GM12878 (cell line): ENCODE results near the gene DAPK2. TPM values are rescaled to one million over a fixed set of nuclear protein-coding genes. Genes with fewer than 3 reads are reported as not detected.

Experiments
- ATAC-seq: fragments of 200-7000 bp; cut with Tn5 transposase; 3 replicates; pipeline ENCODE4 v1.9.1; 2020; ENCODE audit warnings: mild to moderate bottlenecking, moderate library complexity
- BruUV-seq: library from RNA; stranded (reverse); fragments of 400-500 nt; replicated peaks from 2 replicates; lab custom pipeline; 2021; lab: Mats Ljungman, UMichigan
- CTCF ChIA-PET: fragments of 300-600 bp; sonication (Branson Sonifier 250); formaldehyde crosslinking; extraction: SDS; loops from one replicate; lab custom pipeline; 2021; ENCODE audit warnings: inconsistent platforms; lab: Yijun Ruan, JAX
- POLR2A ChIA-PET: fragments of 350-600 bp; formaldehyde crosslinking; extraction: SDS; loops from one replicate; lab custom pipeline; 2021; ENCODE audit warnings: inconsistent platforms; lab: Charles Lee
- RAD21 ChIA-PET: fragments of 300-600 bp; sonication (Branson Sonifier 250); formaldehyde crosslinking; loops from one replicate; lab custom pipeline; 2023; ENCODE audit warnings: antibody characterized with exemption; ENCODE audit not compliant: unreplicated experiment; lab: Charles Lee
- SMC1A ChIA-PET: fragments of 300-600 bp; sonication (Branson Sonifier 250); formaldehyde crosslinking; loops from one replicate; lab custom pipeline; 2023; ENCODE audit not compliant: unreplicated experiment, uncharacterized antibody; lab: Charles Lee
- DNase-seq: peaks from one replicate; pipeline ENCODE4 v3.0.0-alpha.2; 2011; ENCODE audit warnings: low read depth, low spot score
- FAIRE-seq: peaks from 3 replicates; lab custom pipeline; 2011; peaks lifted over from hg19 to GRCh38; lab: Jason Lieb, UNC
- H2AFZ ChIP-seq: 2 replicates; pipeline ENCODE4 v1.6.0; 2011; ENCODE audit warnings: low read depth, low read length, control low read depth; ENCODE audit not compliant: control insufficient read depth
- H3K27ac ChIP-seq: 2 replicates; pipeline ENCODE4 v1.5.1; 2011; ENCODE audit warnings: control low read depth; ENCODE audit not compliant: control insufficient read depth, insufficient read depth
- H3K27me3 ChIP-seq, 2 experiments: replicated peaks in 1 of 2; 2 replicates each; pipeline versions ENCODE4 v1.6.0 to v1.6.1; 2011; ENCODE audit warnings: low read length in 1 of 2; ENCODE audit not compliant: control insufficient read depth in 2 of 2, insufficient read depth in 2 of 2
- H3K36me3 ChIP-seq, 2 experiments: 2 replicates each; pipeline ENCODE4 v1.5.1; 2011; ENCODE audit warnings: low read length in 1 of 2; ENCODE audit not compliant: control insufficient read depth in 2 of 2, insufficient read depth in 2 of 2
- H3K4me1 ChIP-seq: 2 replicates; pipeline ENCODE4 v1.6.1; 2011; ENCODE audit warnings: mild to moderate bottlenecking, low read length, moderate library complexity, mixed read lengths; ENCODE audit not compliant: control insufficient read depth, insufficient read depth
- H3K4me2 ChIP-seq: 2 replicates; pipeline ENCODE4 v1.6.0; 2011; ENCODE audit warnings: control low read depth; ENCODE audit not compliant: control insufficient read depth, insufficient read depth
- H3K4me3 ChIP-seq: fragments of 200-600 bp; sonication (generic); 2 replicates; pipeline ENCODE4 v1.5.1; 2016
- H3K79me2 ChIP-seq: 2 replicates; pipeline ENCODE4 v1.6.0; 2011; ENCODE audit warnings: low read length; ENCODE audit not compliant: control insufficient read depth, insufficient read depth
- H3K9ac ChIP-seq: 2 replicates; pipeline ENCODE4 v1.8.0; 2011; ENCODE audit warnings: low read length, control low read depth, mixed read lengths; ENCODE audit not compliant: control insufficient read depth, insufficient read depth
- H3K9me3 ChIP-seq: replicated peaks from 3 replicates; pipeline ENCODE4 v1.5.1; 2011; ENCODE audit warnings: mild to moderate bottlenecking, low read length; ENCODE audit not compliant: control insufficient read depth, insufficient read depth
- H4K20me1 ChIP-seq: 2 replicates; pipeline ENCODE4 v1.6.0; 2011; ENCODE audit not compliant: control insufficient read depth, insufficient read depth
- CHD1 ChIP-seq: IDR thresholded peaks from 2 replicates; pipeline ENCODE4 v1.6.1; 2012; ENCODE audit warnings: low read depth, low read length, improper control_type of control experiment
- EZH2 ChIP-seq: IDR thresholded peaks from 2 replicates; pipeline ENCODE4 v1.6.1; 2012; ENCODE audit warnings: low read depth, mild to moderate bottlenecking, control low read depth, inconsistent platforms, low read length, borderline replicate concordance; ENCODE audit not compliant: control insufficient read depth
- FOXK2 ChIP-seq: fragments of 450-650 bp; IDR thresholded peaks from 2 replicates; pipeline ENCODE4 v1.6.1; 2017; ENCODE audit warnings: mild to moderate bottlenecking, moderate library complexity
- LARP7 ChIP-seq: fragments of 450-650 bp; IDR thresholded peaks from 2 replicates; pipeline ENCODE4 v1.6.1; 2017; ENCODE audit warnings: mild to moderate bottlenecking
- MEF2B ChIP-seq: fragments of 450-650 bp; IDR thresholded peaks from 2 replicates; pipeline ENCODE4 v1.6.1; 2018; ENCODE audit warnings: mild to moderate bottlenecking, moderate library complexity; ENCODE audit not compliant: partially characterized antibody, poor library complexity, severe bottlenecking
- MTA3 ChIP-seq: IDR thresholded peaks from 2 replicates; pipeline ENCODE4 v1.6.1; 2012; ENCODE audit warnings: low read length, inconsistent platforms, borderline replicate concordance
- NFYA ChIP-seq: IDR thresholded peaks from 2 replicates; pipeline ENCODE4 v1.6.1; 2011; ENCODE audit warnings: low read depth, mild to moderate bottlenecking, low read length, improper control_type of control experiment, borderline replicate concordance
- PBX3 ChIP-seq: IDR thresholded peaks from 2 replicates; pipeline ENCODE4 v1.6.1; 2011; ENCODE audit warnings: mild to moderate bottlenecking, low read depth, low read length, moderate library complexity; ENCODE audit not compliant: insufficient replicate concordance
- POLR2A ChIP-seq: IDR thresholded peaks from 2 replicates; pipeline ENCODE4 v1.6.1; 2011; ENCODE audit warnings: low read depth, mild to moderate bottlenecking, low read length
- RELB ChIP-seq: fragments of 450-650 bp; IDR thresholded peaks from 2 replicates; pipeline ENCODE4 v1.6.1; 2017; ENCODE audit warnings: low read depth, mild to moderate bottlenecking, moderate library complexity
- RFX5 ChIP-seq: IDR thresholded peaks from 2 replicates; pipeline ENCODE4 v1.6.1; 2011; ENCODE audit warnings: low read depth, low read length, improper control_type of control experiment
- SIX5 ChIP-seq: IDR thresholded peaks from 2 replicates; pipeline ENCODE4 v1.6.1; 2011; ENCODE audit warnings: mild to moderate bottlenecking, low read depth, low read length, moderate library complexity; ENCODE audit not compliant: severe bottlenecking
- SMARCA5 ChIP-seq: fragments of 450-650 bp; IDR thresholded peaks from 2 replicates; pipeline ENCODE4 v1.6.1; 2017; ENCODE audit warnings: mild to moderate bottlenecking
- ZNF207 ChIP-seq: fragments of 450-650 bp; IDR thresholded peaks from 2 replicates; pipeline ENCODE4 v1.6.1; 2014; ENCODE audit warnings: antibody characterized with exemption, mild to moderate bottlenecking, borderline replicate concordance
- WGBS: methylation state at CpG from one replicate; pipeline ENCODE4 v1.1.6; 2016; ENCODE audit warnings: low lambda C conversion rate; ENCODE audit not compliant: insufficient replicate concordance, insufficient coverage; ENCODE audit errors: missing lambda C conversion rate; 5-methylcytosine and 5-hydroxymethylcytosine counted together
- in situ Hi-C: fragments of 300-500 bp; cut with MboI; formaldehyde crosslinking; loops from 9 replicates; pipeline ENCODE4 v1.14.3; 2018; ENCODE audit warnings: mixed read lengths
- intact Hi-C: fragments of 100-400 bp; cut with micrococcal nuclease; formaldehyde crosslinking; loops from one replicate; pipeline ENCODE4 v1.14.2; 2022; ENCODE audit not compliant: unreplicated experiment
- polyA plus RNA-seq, 11 experiments: library from polyadenylated mRNA; depleted of rRNA in 4 of 11; unstranded in 6 of 11; stranded (reverse) in 5 of 11; fragments of >200 nt; fragmentation: Nextera tagmentation in 4 of 11; fragmentation: Illumina TruSeq in 1 of 11; extraction: Ambion mirVana in 4 of 11; extraction: Trizol in 1 of 11; gene quantifications; 1 replicate in 1 of 11; 2 replicates in 10 of 11; pipeline versions ENCODE4 v1.2.1 to v1.2.3, GENCODE V29; 2011 to 2016; ENCODE audit warnings: inconsistent platforms in 2 of 11, missing spikeins in 2 of 11, low read depth in 1 of 11
- total RNA-seq, 4 experiments: library from RNA; depleted of rRNA in 3 of 4; stranded (reverse); fragments of >200 nt in 3 of 4; fragmentation: Illumina TruSeq in 1 of 4; extraction: Trizol in 1 of 4; gene quantifications; 2 replicates each; pipeline versions ENCODE4 v1.2.1 to v1.2.3, GENCODE V29; 2013 to 2021

The DAPK2 gene
- total and polyA plus RNA-seq, 10 of the 15 experiments (the other 5 are each of a cell fraction or from before 2014, with no cell fraction given) = 0.69 to 8.4 (median 4.1) TPM

GRCh38 chr15:63888823-63889222 is 157.5 kb downstream of the DAPK2 start:
- in situ Hi-C loops (no loop called here), intact Hi-C loops (no loop called here)
- no peak overlapping the region for H3K4me3 ChIP-seq
- SMC1A ChIA-PET = interaction anchor here (0.7 to 9.9 kb wide), 9 partner anchors 8 to 153 kb away, joined by 3 to 143 read pairs (median 15); no protein-coding TSS in a partner anchor
- 100% methylated on average over 3 of the region's 3 CpGs for WGBS
- POLR2A ChIA-PET = interaction anchor here (0.7 to 1.7 kb wide), 5 partner anchors 50 to 183 kb away, joined by 3 to 5 read pairs (median 4); partner anchors contain the start of gene HERC1
- H3K36me3 ChIP-seq = no peaks in the 10 kb centered on the region
- CTCF ChIA-PET = interaction anchor here (0.8 to 8.7 kb wide), 7 partner anchors 19 to 157 kb away, joined by 3 to 147 read pairs (median 3); partner anchors contain the start of gene DAPK2
- BruUV-seq = no TSS peak
- H3K27ac ChIP-seq = peak overlapping the region; percentile 12; the same call in 1 of the 2 replicates
- no peak overlapping the region for H2AFZ ChIP-seq
- DNase-seq = no peak
- no peak overlapping the region for H3K9ac ChIP-seq
- no peak overlapping the region for H3K4me2 ChIP-seq
- no peaks in the 10 kb centered on the region for H4K20me1 ChIP-seq
- no peaks in the 10 kb centered on the region; the same call in 2 of the 3 replicates for H3K9me3 ChIP-seq
- no peaks in the 10 kb centered on the region for H3K27me3 ChIP-seq
- TF ChIP-seq SIX5 = no peak
- 0 out of 2 replicates have a peak, but pooled peaks have one; percentile 20 for TF ChIP-seq SMARCA5
- H3K4me1 ChIP-seq = peaks cover 42% of the 10 kb centered on the region
- RAD21 ChIA-PET = interaction anchor here (1.0 to 9.0 kb wide), 8 partner anchors 7 to 136 kb away, joined by 3 to 77 read pairs (median 6); no protein-coding TSS in a partner anchor
- H3K79me2 ChIP-seq = no peaks in the 10 kb centered on the region
- ATAC-seq = no peak
- no peak for FAIRE-seq

- H2AFZ ChIP-seq = no peak overlapping the region
- ChIA-PET RAD21 (interaction anchor here (1.0 to 9.0 kb wide), 7 partner anchors 7 to 135 kb away, joined by 3 to 77 read pairs (median 6); no protein-coding TSS in a partner anchor), CTCF (interaction anchor here (0.9 to 8.7 kb wide), 7 partner anchors 55 to 158 kb away, joined by 3 to 147 read pairs (median 3); partner anchors contain the start of gene DAPK2), SMC1A (interaction anchor here (0.7 to 9.9 kb wide), 10 partner anchors 7 to 152 kb away, joined by 3 to 143 read pairs (median 10); no protein-coding TSS in a partner anchor), POLR2A (interaction anchor here (0.9 to 1.7 kb wide), 3 partner anchors 50 to 82 kb away, joined by 4 to 5 read pairs (median 5); partner anchors contain the start of gene HERC1)
- H3K4me2 ChIP-seq = no peak overlapping the region
- no peaks in the 10 kb centered on the region for H3K36me3 ChIP-seq
- peaks cover 39% of the 10 kb centered on the region for H3K4me1 ChIP-seq
- FAIRE-seq = no peak
- 0% methylated on average over 1 of the region's 1 CpG for WGBS
- H3K27me3 ChIP-seq = no peaks in the 10 kb centered on the region
- intact Hi-C loops (no loop called here), in situ Hi-C loops (no loop called here)
- no peak for ATAC-seq
- peak overlapping the region; percentile 32; the same call in 1 of the 2 replicates for H3K27ac ChIP-seq
- no TSS peak for BruUV-seq
- no peaks in the 10 kb centered on the region; the same call in 2 of the 3 replicates for H3K9me3 ChIP-seq
- DNase-seq = no peak
- no peak overlapping the region for H3K9ac ChIP-seq
- H3K79me2 ChIP-seq = no peaks in the 10 kb centered on the region
- no peaks in the 10 kb centered on the region for H4K20me1 ChIP-seq
- no peak overlapping the region for H3K4me3 ChIP-seq
- TF ChIP-seq RELB = no peak
- no peak for TF ChIP-seq FOXK2
- no peak for TF ChIP-seq EZH2
- no peak for TF ChIP-seq MTA3
- TF ChIP-seq LARP7 = no peak
- no peak for TF ChIP-seq MEF2B
- TF ChIP-seq ZNF207 = no peak
- no peak for TF ChIP-seq POLR2A
- TF ChIP-seq NFYA = no peak
- no peak for TF ChIP-seq RFX5
- TF ChIP-seq CHD1 = no peak
- TF ChIP-seq PBX3 = no peak
Observed at GRCh38 chr15:63888146-63888545, 158.1 kb downstream of the DAPK2 start.
